Measurements from ENCODE around the gene CHORDC1. TPM values are rescaled to one million over a fixed set of nuclear protein-coding genes. Genes with fewer than 3 reads are reported as not detected.

Gene CHORDC1
- polyA plus RNA-seq, 1 donor (not counting 4 experiments of a cell fraction or from before 2014, with no cell fraction given) = 50.7 TPM

- H3K9me3 ChIP-seq (ENCODE audit: control insufficient read depth, low read depth, low read length) = no peaks in the 10 kb centered on the region
- no peak overlapping the region for H3K4me3 ChIP-seq (ENCODE audit: control insufficient read depth in 2 of 3, extremely low read depth in 1 of 3, insufficient read depth in 2 of 3, low read depth in 1 of 3, low read length in 3 of 3)
- DNase-seq (ENCODE audit: low read depth, low spot score) = no peak
- peaks cover 6% of the 10 kb centered on the region for H4K20me1 ChIP-seq (ENCODE audit: control insufficient read depth, extremely low read depth, insufficient read depth, low read length)
- H3K36me3 ChIP-seq (ENCODE audit: control insufficient read depth in 2 of 2, extremely low read depth in 1 of 2, insufficient read depth in 2 of 2, low read length in 2 of 2) = peaks cover 0 to 5% of the 10 kb centered on the region in 2 experiments
- dilution Hi-C loops (cut with MboI; ENCODE audit: extremely low pct_ligation_motif_present, low sequenced_read_pairs) = no loop called here
- no peak overlapping the region for H3K27ac ChIP-seq (ENCODE audit: control insufficient read depth, insufficient read depth, low read length)
- TF ChIP-seq EZH2 (IDR thresholded peaks at IDR 0.05; ENCODE audit: low read length) (no peak), CTCF (optimal IDR thresholded peaks at IDR 0.05 in 1 of 3, IDR thresholded peaks at IDR 0.05 in 1 of 3, conservative IDR thresholded peaks at IDR 0.05 in 1 of 3; ENCODE audit: extremely low read depth in 1 of 3, insufficient read depth in 2 of 3, low read length in 3 of 3) (no peak)
- no peak overlapping the region for H3K4me2 ChIP-seq (ENCODE audit: control insufficient read depth, extremely low read depth, insufficient read depth, low read depth, low read length)
- no peaks in the 10 kb centered on the region for H3K79me2 ChIP-seq (ENCODE audit: control insufficient read depth, insufficient read depth, low read length)
- H2AFZ ChIP-seq (ENCODE audit: control insufficient read depth, low read length) = no peak overlapping the region
- H3K9me1 ChIP-seq (ENCODE audit: control insufficient read depth, extremely low read depth, insufficient read depth, low read length) = no peaks in the 10 kb centered on the region
- no peak for FAIRE-seq
- no peaks in the 10 kb centered on the region for H3K4me1 ChIP-seq (ENCODE audit: control insufficient read depth, extremely low read depth, insufficient read depth, low read length)
- no peaks in the 10 kb centered on the region for H3K27me3 ChIP-seq (ENCODE audit: control insufficient read depth, extremely low read depth, insufficient read depth, low read length)
- no peak overlapping the region for H3K9ac ChIP-seq (ENCODE audit: control insufficient read depth, extremely low read depth, insufficient read depth, low read length)
Measured at GRCh38 chr11:90202342-90202741, 20.5 kb downstream of the CHORDC1 start.

GRCh38 chr11:90197377-90197776, 25.5 kb downstream of the CHORDC1 start:
- no peak for FAIRE-seq
- no peak overlapping the region for H3K4me2 ChIP-seq (ENCODE audit: control insufficient read depth, extremely low read depth, insufficient read depth, low read depth, low read length)
- H3K4me1 ChIP-seq (ENCODE audit: control insufficient read depth, extremely low read depth, insufficient read depth, low read length) = no peaks in the 10 kb centered on the region
- no peaks in the 10 kb centered on the region for H4K20me1 ChIP-seq (ENCODE audit: control insufficient read depth, extremely low read depth, insufficient read depth, low read length)
- no peaks in the 10 kb centered on the region for H3K9me1 ChIP-seq (ENCODE audit: control insufficient read depth, extremely low read depth, insufficient read depth, low read length)
- no peak for DNase-seq (ENCODE audit: low read depth, low spot score)
- no peaks in the 10 kb centered on the region for H3K27me3 ChIP-seq (ENCODE audit: control insufficient read depth, extremely low read depth, insufficient read depth, low read length)
- no peaks in the 10 kb centered on the region for H3K79me2 ChIP-seq (ENCODE audit: control insufficient read depth, insufficient read depth, low read length)
- H3K9ac ChIP-seq (ENCODE audit: control insufficient read depth, extremely low read depth, insufficient read depth, low read length) = no peak overlapping the region
- TF ChIP-seq EZH2 (IDR thresholded peaks at IDR 0.05; ENCODE audit: low read length) (no peak), CTCF (optimal IDR thresholded peaks at IDR 0.05 in 1 of 3, IDR thresholded peaks at IDR 0.05 in 1 of 3, conservative IDR thresholded peaks at IDR 0.05 in 1 of 3; ENCODE audit: extremely low read depth in 1 of 3, insufficient read depth in 2 of 3, low read length in 3 of 3) (no peak)
- no peak overlapping the region for H3K4me3 ChIP-seq (ENCODE audit: control insufficient read depth in 2 of 3, extremely low read depth in 1 of 3, insufficient read depth in 2 of 3, low read depth in 1 of 3, low read length in 3 of 3)
- no peaks in the 10 kb centered on the region for H3K9me3 ChIP-seq (ENCODE audit: control insufficient read depth, low read depth, low read length)
- no peak overlapping the region for H2AFZ ChIP-seq (ENCODE audit: control insufficient read depth, low read length)
- H3K36me3 ChIP-seq (ENCODE audit: control insufficient read depth in 2 of 2, extremely low read depth in 1 of 2, insufficient read depth in 2 of 2, low read length in 2 of 2) = no peaks in the 10 kb centered on the region
- dilution Hi-C loops (cut with MboI; ENCODE audit: extremely low pct_ligation_motif_present, low sequenced_read_pairs) = no loop called here
- no peak overlapping the region for H3K27ac ChIP-seq (ENCODE audit: control insufficient read depth, insufficient read depth, low read length)
